IMR-90 (cell line): ENCODE results near the gene CHD9. TPM values are rescaled to one million over a fixed set of nuclear protein-coding genes. Genes with fewer than 3 reads are reported as not detected.

Experiments used
- ATAC-seq: fragments of 200-7000 bp; cut with Tn5 transposase; 2 replicates; pipeline ENCODE4 v1.9.1; 2020; ENCODE audit warnings: low read depth, mild to moderate bottlenecking, moderate library complexity
- BruUV-seq: library from RNA; stranded (reverse); fragments of 400-500 nt; replicated peaks from 2 replicates; lab custom pipeline; 2021; lab: Mats Ljungman, UMichigan
- CTCF ChIA-PET: fragments of 300-600 bp; formaldehyde crosslinking; extraction: SDS; loops from one replicate; lab custom pipeline; 2021; ENCODE audit warnings: antibody characterized with exemption; lab: Yijun Ruan, JAX
- POLR2A ChIA-PET: fragments of 300-600 bp; sonication (Branson Sonifier 250); formaldehyde crosslinking; loops from one replicate; lab custom pipeline; 2022; ENCODE audit warnings: antibody characterized with exemption; ENCODE audit not compliant: unreplicated experiment; lab: Charles Lee
- DNase-seq: peaks from one replicate; pipeline ENCODE4 v3.0.0; 2013
- H2AFZ ChIP-seq: replicated peaks from 2 replicates; pipeline ENCODE3; 2013; ENCODE audit warnings: low read length, mild to moderate bottlenecking; ENCODE audit not compliant: poor library complexity
- H2AK5ac ChIP-seq: 2 replicates; pipeline ENCODE4 v1.6.1; 2013; ENCODE audit warnings: low read depth, low read length, inconsistent platforms
- H2AK9ac ChIP-seq: replicated peaks from 2 replicates; pipeline ENCODE3; 2013; ENCODE audit warnings: mild to moderate bottlenecking, low read depth, low read length, moderate library complexity; ENCODE audit not compliant: poor library complexity
- H2BK120ac ChIP-seq: 2 replicates; pipeline ENCODE4 v1.6.1; 2013; ENCODE audit warnings: low read depth, low read length, inconsistent platforms
- H2BK15ac ChIP-seq: 3 replicates; pipeline ENCODE4 v1.6.1; 2013; ENCODE audit warnings: low read depth, low read length, inconsistent platforms
- H2BK20ac ChIP-seq: 2 replicates; pipeline ENCODE4 v1.6.1; 2013; ENCODE audit warnings: low read depth, mild to moderate bottlenecking, inconsistent platforms, low read length, moderate library complexity
- H2BK5ac ChIP-seq: 2 replicates; pipeline ENCODE4 v1.6.1; 2013; ENCODE audit warnings: mild to moderate bottlenecking, low read depth, low read length, inconsistent platforms; ENCODE audit not compliant: poor library complexity, severe bottlenecking
- H3K14ac ChIP-seq: replicated peaks from 2 replicates; pipeline ENCODE4 v1.6.1; 2013; ENCODE audit warnings: low read depth, low read length, inconsistent platforms
- H3K18ac ChIP-seq: 2 replicates; pipeline ENCODE4 v1.6.1; 2013; ENCODE audit warnings: low read depth, low read length, control low read depth
- H3K23ac ChIP-seq: 2 replicates; pipeline ENCODE4 v1.6.1; 2013; ENCODE audit warnings: low read depth, low read length, inconsistent platforms
- H3K27ac ChIP-seq: 2 replicates; pipeline ENCODE4 v1.5.1; 2013; ENCODE audit warnings: mild to moderate bottlenecking, control low read depth, low read length; ENCODE audit not compliant: insufficient read depth
- H3K27me3 ChIP-seq: 2 replicates; pipeline ENCODE4 v1.6.1; 2013; ENCODE audit warnings: low read length; ENCODE audit not compliant: control insufficient read depth, insufficient read depth
- H3K36me3 ChIP-seq: 2 replicates; pipeline ENCODE4 v1.6.1; 2013; ENCODE audit warnings: low read length, mixed read lengths; ENCODE audit not compliant: control insufficient read depth, insufficient read depth
- H3K4ac ChIP-seq: 2 replicates; pipeline ENCODE4 v1.6.1; 2013; ENCODE audit warnings: low read depth, low read length, inconsistent platforms
- H3K4me1 ChIP-seq: 2 replicates; pipeline ENCODE4 v1.6.1; 2013; ENCODE audit warnings: low read length, mixed read lengths; ENCODE audit not compliant: control insufficient read depth, insufficient read depth
- H3K4me2 ChIP-seq: 2 replicates; pipeline ENCODE4 v1.6.1; 2013; ENCODE audit warnings: low read depth, mild to moderate bottlenecking, control low read depth, low read length, moderate library complexity
- H3K4me3 ChIP-seq: 2 replicates; pipeline ENCODE4 v1.5.1; 2013; ENCODE audit warnings: low read depth, mild to moderate bottlenecking, control low read depth, low read length, moderate library complexity; ENCODE audit not compliant: insufficient read depth
- H3K56ac ChIP-seq: 2 replicates; pipeline ENCODE4 v1.6.1; 2013; ENCODE audit warnings: low read length, inconsistent platforms; ENCODE audit not compliant: insufficient read depth; ENCODE audit errors: extremely low read depth
- H3K79me1 ChIP-seq, 2 experiments: 2 replicates each; pipeline ENCODE4 v1.6.1; 2013; ENCODE audit warnings: low read length in 2 of 2, inconsistent platforms in 1 of 2, low read depth in 1 of 2
- H3K9ac ChIP-seq: 2 replicates; pipeline ENCODE4 v1.6.1; 2013; ENCODE audit warnings: low read depth, low read length, control low read depth
- H3K9me1 ChIP-seq: 2 replicates; pipeline ENCODE4 v1.6.1; 2013; ENCODE audit warnings: low read length, inconsistent platforms; ENCODE audit not compliant: insufficient read depth
- H3K9me3 ChIP-seq: 2 replicates; pipeline ENCODE4 v1.6.1; 2013; ENCODE audit warnings: low read length; ENCODE audit not compliant: control insufficient read depth, insufficient read depth
- H4K20me1 ChIP-seq: 2 replicates; pipeline ENCODE4 v1.6.1; 2013; ENCODE audit warnings: low read length, inconsistent platforms; ENCODE audit not compliant: insufficient read depth
- H4K5ac ChIP-seq: 2 replicates; pipeline ENCODE4 v1.6.1; 2013; ENCODE audit warnings: mild to moderate bottlenecking, low read depth, low read length, control low read depth
- H4K8ac ChIP-seq, 2 experiments: 2 replicates each; pipeline ENCODE4 v1.6.1; 2013; ENCODE audit warnings: low read depth in 2 of 2, low read length in 2 of 2, control low read depth in 1 of 2, inconsistent platforms in 1 of 2
- H4K91ac ChIP-seq: 2 replicates; pipeline ENCODE4 v1.6.1; 2013; ENCODE audit warnings: low read depth, low read length, inconsistent platforms; ENCODE audit not compliant: insufficient read depth
- BHLHE40 ChIP-seq: fragments of 150-350 bp; IDR thresholded peaks from 2 replicates; pipeline ENCODE4 v1.6.1; 2016; ENCODE audit warnings: mild to moderate bottlenecking, low read depth, low read length
- CEBPB ChIP-seq: IDR thresholded peaks from 2 replicates; pipeline ENCODE4 v1.6.1; 2012; ENCODE audit warnings: low read depth, low read length, improper control_type of control experiment
- CHD1 ChIP-seq: IDR thresholded peaks from 2 replicates; pipeline ENCODE4 v1.6.1; 2012; ENCODE audit warnings: low read depth, low read length, improper control_type of control experiment
- RCOR1 ChIP-seq: IDR thresholded peaks from 2 replicates; pipeline ENCODE4 v1.6.1; 2012; ENCODE audit warnings: mild to moderate bottlenecking, low read length, improper control_type of control experiment; ENCODE audit not compliant: insufficient replicate concordance
- RFX5 ChIP-seq: IDR thresholded peaks from 2 replicates; pipeline ENCODE4 v1.8.0; 2012; ENCODE audit warnings: low read depth, mild to moderate bottlenecking, low read length, moderate library complexity
- WGBS, 2 experiments: methylation state at CpG; one replicate each; pipeline versions ENCODE4 v1.1.5 to v1.1.7; 2013; ENCODE audit warnings: missing lambda C conversion rate in 2 of 2; ENCODE audit not compliant: insufficient read length in 1 of 2; ENCODE audit errors: extremely low coverage in 2 of 2; 5-methylcytosine and 5-hydroxymethylcytosine counted together
- dilution Hi-C: fragments of 300-500 bp; cut with HindIII; formaldehyde crosslinking; loops from one replicate; pipeline ENCODE4 v1.14.3; 2018; ENCODE audit warnings: low sequenced_read_pairs; ENCODE audit not compliant: unreplicated experiment
- in situ Hi-C: fragments of 300-500 bp; cut with MboI; formaldehyde crosslinking; loops from 3 replicates; pipeline ENCODE4 v1.14.3; 2019; ENCODE audit warnings: low sequenced_read_pairs, inconsistent platforms, mixed read lengths
- intact Hi-C: fragments of 100-400 bp; cut with micrococcal nuclease; formaldehyde crosslinking; loops from 2 replicates; pipeline ENCODE4 v1.10.0; 2022
- polyA plus RNA-seq, 3 experiments: library from polyadenylated mRNA; depleted of rRNA; stranded (reverse); fragments of >200 nt; gene quantifications; 2 replicates each; pipeline ENCODE4 v1.2.3, GENCODE V29; 2012; ENCODE audit warnings: low replicate concordance in 1 of 3
- total RNA-seq: library from RNA; depleted of rRNA; stranded (reverse); fragments of >200 nt; gene quantifications from 2 replicates; pipeline ENCODE4 v1.2.3, GENCODE V29; 2012

The CHD9 gene
- total and polyA plus RNA-seq, 2 of the 4 experiments (the other 2 are of a cell fraction) = 9.1 to 48.8 TPM

GRCh38 chr16:53087101-53087500 is 32.3 kb downstream of the CHD9 start:
- H2BK15ac ChIP-seq = no peak overlapping the region
- intact Hi-C loops = no loop called here
- no peaks in the 10 kb centered on the region for H3K36me3 ChIP-seq
- no peak for ATAC-seq
- H4K20me1 ChIP-seq = no peaks in the 10 kb centered on the region; the same call in 1 of the 2 replicates
- no peak overlapping the region for H3K9ac ChIP-seq
- H3K4me1 ChIP-seq = peaks cover 19% of the 10 kb centered on the region
- no peaks in the 10 kb centered on the region for H3K9me3 ChIP-seq
- no peak overlapping the region for H3K18ac ChIP-seq
- peaks cover 36% of the 10 kb centered on the region for H3K9me1 ChIP-seq
- TF ChIP-seq CHD1 = no peak
- TF ChIP-seq CEBPB = no peak
- no peak for TF ChIP-seq BHLHE40
- TF ChIP-seq RCOR1 = no peak
- no peak for TF ChIP-seq RFX5
- 0 out of 2 replicates have a peak overlapping the region, but pooled peaks have one; percentile 3 for H2BK120ac ChIP-seq
- H2BK20ac ChIP-seq = no peak overlapping the region
- H2AK9ac ChIP-seq = no peak overlapping the region
- no peak overlapping the region for H2BK5ac ChIP-seq
- in situ Hi-C loops = loop anchor here (5.0 kb wide), 1 partner anchor 40 kb away; no protein-coding TSS in a partner anchor
- H3K27me3 ChIP-seq = no peaks in the 10 kb centered on the region
- no peak overlapping the region for H2AFZ ChIP-seq
- dilution Hi-C loops = no loop called here
- H3K23ac ChIP-seq = peak overlapping the region; percentile 75; the same call in 1 of the 2 replicates
- no TSS peak for BruUV-seq
- 0 out of 2 replicates have a peak overlapping the region, but pooled peaks have one; percentile 46 for H3K14ac ChIP-seq
- ChIA-PET CTCF (no interaction called here), POLR2A (no interaction called here)
- peaks cover 12 to 69% of the 10 kb centered on the region in 2 experiments for H3K79me1 ChIP-seq
- H3K27ac ChIP-seq = no peak overlapping the region
- DNase-seq = peak; percentile 72
- no peak overlapping the region for H3K4me2 ChIP-seq
- WGBS, 2 experiments = no CpG with 5 or more reads among the region's 3 CpGs
- H4K5ac ChIP-seq = no peak overlapping the region
- H3K4me3 ChIP-seq = no peak overlapping the region
- no peak overlapping the region; the same call in 1 of the 2 replicates for H2AK5ac ChIP-seq
- H3K4ac ChIP-seq = no peak overlapping the region; the same call in 1 of the 2 replicates
- no peak overlapping the region for H4K8ac ChIP-seq
- no peak overlapping the region for H4K91ac ChIP-seq
- H3K56ac ChIP-seq = no peak overlapping the region
